HUES48 (cell line): ENCODE results near the gene AAGAB.
"Not testable (repeated sequence)": the region's sequence is repeated elsewhere in the genome, so short reads cannot be mapped to it uniquely, and the experiment has no call there.

ENCODE experiments used
- H3K27ac ChIP-seq: one replicate; pipeline ENCODE4 v1.7.0; 2013; ENCODE audit warnings: low read depth, low read length, inconsistent platforms
- H3K27me3 ChIP-seq: 2 replicates; pipeline ENCODE4 v1.6.1; 2013; ENCODE audit warnings: mild to moderate bottlenecking, low read length; ENCODE audit not compliant: control insufficient read depth, insufficient read depth
- H3K36me3 ChIP-seq: 2 replicates; pipeline ENCODE4 v1.6.1; 2013; ENCODE audit warnings: low read length; ENCODE audit not compliant: control insufficient read depth, insufficient read depth
- H3K4me1 ChIP-seq: 2 replicates; pipeline ENCODE4 v1.6.1; 2013; ENCODE audit warnings: mild to moderate bottlenecking, low read length; ENCODE audit not compliant: control insufficient read depth, insufficient read depth
- H3K4me3 ChIP-seq: 2 replicates; pipeline ENCODE4 v1.5.1; 2013; ENCODE audit warnings: mild to moderate bottlenecking, low read depth, low read length
- H3K9ac ChIP-seq: 2 replicates; pipeline ENCODE4 v1.6.1; 2013; ENCODE audit warnings: mild to moderate bottlenecking, low read depth, low read length, moderate library complexity
- H3K9me3 ChIP-seq: 2 replicates; pipeline ENCODE4 v1.6.1; 2013; ENCODE audit warnings: low read length; ENCODE audit not compliant: control insufficient read depth, insufficient read depth

AAGAB gene

DNA sequence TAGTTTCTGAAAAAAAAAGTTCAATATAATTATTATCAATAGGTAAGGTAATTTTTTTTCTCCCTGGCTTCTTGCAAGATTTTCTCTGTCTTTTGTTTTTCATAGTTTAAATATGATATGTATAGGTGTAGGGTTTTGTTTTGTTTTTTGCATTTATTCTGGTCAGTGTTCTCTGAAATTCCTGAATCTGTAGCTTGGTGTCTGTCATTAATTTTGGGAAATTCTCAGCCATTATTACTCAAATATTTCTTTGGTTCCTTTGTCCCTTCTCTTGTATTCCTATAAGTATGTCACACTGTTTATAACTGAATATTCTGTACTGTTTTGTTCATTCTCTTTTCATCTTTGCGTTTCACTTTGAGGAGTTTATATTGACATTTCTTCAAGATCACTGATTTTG is 22.2 kb upstream of the AAGAB start:
- Histone ChIP-seq H3K27ac (no peak overlapping the region), H3K9ac (no peak overlapping the region), H3K9me3 (no peaks in the 10 kb centered on the region), H3K4me1 (peaks cover 14% of the 10 kb centered on the region), H3K27me3 (no peaks in the 10 kb centered on the region), H3K36me3 (no peaks in the 10 kb centered on the region), H3K4me3 (no peak overlapping the region)

DNA sequence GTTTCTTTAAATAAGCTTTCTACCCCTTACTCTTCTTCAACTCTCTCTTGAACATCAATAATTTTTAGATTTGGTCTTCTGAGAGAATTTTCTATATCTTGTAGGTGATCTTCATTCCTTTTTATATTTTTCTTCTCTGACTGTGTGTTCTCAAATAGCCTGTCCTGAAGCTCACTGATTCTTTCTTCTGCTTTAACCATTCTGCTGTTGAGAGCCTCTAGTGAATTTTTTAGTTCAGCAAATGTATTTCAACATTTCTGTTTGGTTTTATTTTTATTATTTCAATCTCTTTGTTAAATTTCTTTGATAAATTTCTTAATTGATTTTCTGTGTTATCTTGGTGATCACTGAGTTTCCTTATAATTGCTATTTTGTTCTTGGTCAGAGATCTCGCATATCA is 19.8 kb upstream of the AAGAB start:
- no peaks in the 10 kb centered on the region for H3K9me3 ChIP-seq
- H3K27me3 ChIP-seq: no peaks in the 10 kb centered on the region
- H3K4me3 ChIP-seq: no peak overlapping the region

DNA sequence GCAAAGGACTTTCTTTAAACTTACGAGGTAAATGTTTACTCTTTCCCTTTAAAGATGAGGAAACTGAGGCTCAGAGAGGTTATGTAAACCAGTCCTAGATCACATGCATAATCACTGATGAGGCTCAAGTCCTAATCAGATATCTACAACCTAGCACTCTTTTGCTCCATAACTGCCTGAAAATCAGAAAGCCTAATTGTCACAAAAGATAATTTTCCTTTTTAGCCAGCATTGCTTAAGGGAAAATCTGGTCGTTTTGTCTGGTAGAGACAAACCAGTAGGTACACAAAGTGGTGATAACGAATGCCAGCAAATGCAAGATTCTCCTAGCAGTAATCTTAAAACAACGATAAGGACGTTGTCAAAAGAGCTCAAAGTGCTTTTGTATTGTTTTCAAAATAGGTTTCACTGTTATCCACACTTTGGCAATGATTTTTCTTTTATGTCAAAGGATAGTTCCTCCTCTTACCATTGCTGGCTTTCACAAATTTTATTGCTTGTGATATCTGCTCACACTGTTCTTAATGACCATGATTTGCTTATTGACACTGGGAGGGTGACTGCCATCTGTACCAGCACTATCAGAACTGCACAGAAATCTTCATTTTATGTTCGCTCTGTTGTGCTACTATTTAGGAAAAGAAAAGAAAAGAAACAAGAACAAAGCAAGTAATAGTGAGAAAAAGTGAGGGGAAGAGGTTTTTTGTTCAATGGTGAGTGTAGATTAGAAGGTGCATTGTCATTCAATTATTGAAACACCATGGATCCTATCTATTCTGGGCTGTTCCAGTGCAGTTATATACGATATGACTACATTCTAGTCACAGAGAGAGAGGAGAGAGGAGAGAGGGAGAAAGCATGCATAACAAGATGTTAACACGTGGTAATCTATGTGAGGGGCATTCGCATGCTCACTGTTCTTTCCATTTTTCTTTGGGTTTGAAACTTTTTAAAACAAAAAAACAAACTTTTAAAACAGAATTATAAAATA is 13.8 kb upstream of the AAGAB start:
- Histone ChIP-seq H3K36me3 (no peaks in the 10 kb centered on the region), H3K27ac (peak overlapping the region; percentile 30), H3K9me3 (no peaks in the 10 kb centered on the region), H3K4me1 (peaks cover 24% of the 10 kb centered on the region), H3K9ac (no peak overlapping the region), H3K27me3 (no peaks in the 10 kb centered on the region), H3K4me3 (no peak overlapping the region)

More for the DNA sequence above, 19.8 kb upstream of the AAGAB start:
- H3K9ac ChIP-seq: no peak overlapping the region
- no peak overlapping the region for H3K27ac ChIP-seq
- peaks cover 2% of the 10 kb centered on the region for H3K4me1 ChIP-seq
- no peaks in the 10 kb centered on the region for H3K36me3 ChIP-seq

DNA sequence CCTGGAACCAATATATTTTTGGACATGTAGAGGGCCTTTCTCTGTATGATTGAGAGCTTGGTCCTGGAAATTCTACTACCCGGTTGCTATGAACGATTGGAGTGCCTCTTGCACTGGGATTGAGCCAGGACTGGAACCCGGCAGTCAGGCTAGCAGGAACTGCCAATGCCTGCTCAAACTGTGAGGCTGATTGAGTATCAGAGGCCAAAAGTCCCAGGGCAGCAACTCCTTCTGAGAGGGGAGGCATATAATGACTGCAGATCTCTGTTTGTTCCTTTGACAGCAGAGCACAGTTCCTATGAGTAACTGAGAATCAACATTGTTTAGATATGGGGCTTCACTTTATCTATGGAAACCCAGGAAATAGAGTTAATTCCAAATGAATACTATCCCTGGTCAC is 13.0 kb upstream of the AAGAB start:
- Histone ChIP-seq H3K36me3 (no peaks in the 10 kb centered on the region), H3K4me1 (peaks cover 24% of the 10 kb centered on the region), H3K4me3 (no peak overlapping the region), H3K27me3 (no peaks in the 10 kb centered on the region), H3K9ac (no peak overlapping the region), H3K9me3 (no peaks in the 10 kb centered on the region), H3K27ac (peak overlapping the region; percentile 43)

DNA sequence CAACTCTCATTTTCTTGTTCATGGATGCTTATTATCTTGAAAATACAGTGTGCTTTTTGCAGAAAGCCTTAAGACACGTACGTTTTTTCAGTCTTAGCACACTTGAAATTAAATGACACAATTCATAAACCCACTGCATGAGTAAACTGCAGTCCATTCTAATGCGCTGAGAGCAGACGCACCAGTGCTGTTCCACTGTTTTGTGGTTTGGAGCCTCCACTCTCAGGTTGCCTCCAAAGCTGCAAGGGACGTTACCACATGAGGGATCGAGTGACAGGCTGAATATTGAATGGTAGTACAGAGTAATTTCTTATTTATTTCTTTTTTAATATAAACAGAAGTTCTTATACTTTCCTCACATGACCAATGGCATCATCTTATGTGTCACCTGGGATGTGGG is 12.4 kb upstream of the AAGAB start:
- no peaks in the 10 kb centered on the region for H3K27me3 ChIP-seq
- peak overlapping the region; percentile 43 for H3K27ac ChIP-seq
- H3K4me3 ChIP-seq: no peak overlapping the region
- peaks cover 24% of the 10 kb centered on the region for H3K4me1 ChIP-seq
- no peak overlapping the region for H3K9ac ChIP-seq
- no peaks in the 10 kb centered on the region for H3K9me3 ChIP-seq
- H3K36me3 ChIP-seq: no peaks in the 10 kb centered on the region

DNA sequence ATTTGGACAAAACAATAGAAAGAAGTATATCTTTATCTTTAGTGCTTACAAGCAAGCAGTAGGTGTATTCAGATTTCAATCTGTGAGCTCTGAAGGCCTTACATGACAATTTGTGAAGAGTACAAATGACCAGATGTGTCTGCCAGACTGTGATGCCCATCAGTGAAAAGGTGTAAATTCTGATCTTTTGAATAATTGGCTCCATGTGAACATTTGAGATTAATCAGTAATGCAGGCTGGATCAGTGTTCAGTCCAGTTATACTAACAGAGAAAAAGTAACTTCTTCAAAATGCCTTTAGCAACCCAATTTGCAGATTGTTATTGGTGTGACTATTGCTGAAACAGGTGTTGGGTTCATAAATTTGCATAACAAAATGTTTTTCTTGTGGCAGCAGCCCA is 5.3 kb upstream of the AAGAB start:
- Histone ChIP-seq H3K4me3 (no peak overlapping the region), H3K9me3 (no peaks in the 10 kb centered on the region), H3K9ac (no peak overlapping the region), H3K4me1 (peaks cover 5% of the 10 kb centered on the region; the same call in 1 of the 2 replicates), H3K27me3 (no peaks in the 10 kb centered on the region), H3K27ac (no peak overlapping the region), H3K36me3 (no peaks in the 10 kb centered on the region)

DNA sequence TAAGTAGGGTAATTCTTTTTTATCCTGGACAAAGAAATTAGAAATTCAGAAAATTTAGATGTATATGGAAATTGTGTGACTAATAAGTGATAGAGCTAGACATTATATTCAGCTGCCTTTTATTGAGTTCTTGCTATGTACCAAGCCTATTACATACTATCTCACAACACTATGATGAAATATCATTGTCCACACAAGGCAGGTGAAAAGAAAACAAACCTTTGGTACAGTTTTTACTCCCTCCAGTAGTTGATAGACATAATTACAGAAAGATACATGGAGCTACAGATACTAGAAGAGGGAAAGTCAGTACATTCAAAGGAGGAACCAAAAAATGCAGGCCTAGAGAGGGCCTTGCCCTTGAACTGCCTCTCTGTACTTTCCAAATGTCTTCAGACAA is 4.9 kb upstream of the AAGAB start:
- Histone ChIP-seq H3K27me3 (no peaks in the 10 kb centered on the region), H3K9ac (no peak overlapping the region), H3K9me3 (no peaks in the 10 kb centered on the region), H3K36me3 (no peaks in the 10 kb centered on the region), H3K4me1 (peaks cover 5% of the 10 kb centered on the region; the same call in 1 of the 2 replicates), H3K4me3 (no peak overlapping the region), H3K27ac (no peak overlapping the region)

DNA sequence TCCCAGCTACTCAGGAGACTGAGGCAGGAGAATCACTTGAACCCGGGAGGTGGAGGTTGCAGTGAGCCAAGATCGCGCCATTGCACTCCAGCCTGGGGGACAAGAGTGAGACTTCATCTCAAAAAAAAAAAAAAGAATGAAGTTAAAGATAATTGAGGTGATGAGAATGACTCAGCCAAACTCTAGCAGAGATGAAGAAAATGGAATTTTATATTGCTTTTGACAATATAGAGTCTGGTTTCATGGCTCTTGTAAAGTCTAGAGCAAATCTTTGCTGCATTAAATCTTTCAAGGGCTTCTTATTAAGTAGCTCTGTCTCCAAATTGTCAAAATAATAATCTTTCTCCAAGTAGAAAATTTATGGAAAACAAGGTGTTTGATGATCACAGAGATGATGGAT is 4.0 kb upstream of the AAGAB start:
- H3K27me3 ChIP-seq, H3K36me3 ChIP-seq, H3K27ac ChIP-seq, H3K9ac ChIP-seq, H3K9me3 ChIP-seq, H3K4me1 ChIP-seq, H3K4me3 ChIP-seq: not testable (repeated sequence)

DNA sequence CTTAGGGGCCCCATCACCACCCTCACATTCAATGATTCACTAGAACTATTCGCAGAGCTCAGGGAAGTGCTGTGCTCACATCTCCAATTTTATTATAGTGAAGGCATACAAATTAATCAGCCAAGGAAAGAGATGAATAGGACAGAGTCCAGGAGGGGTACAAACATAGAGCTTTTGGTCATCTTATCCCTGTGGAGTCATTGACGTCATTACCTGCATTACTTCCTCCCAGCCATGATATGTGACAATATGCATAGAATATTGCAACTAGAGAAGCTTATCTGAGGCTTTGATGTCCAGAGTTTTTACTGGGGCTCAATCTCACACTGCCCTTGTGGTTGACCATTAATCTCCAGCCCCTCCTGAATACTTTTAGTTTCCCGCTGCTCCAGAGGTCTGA is 1.6 kb upstream of the AAGAB start:
- Histone ChIP-seq H3K36me3 (no peaks in the 10 kb centered on the region), H3K27ac (no peak overlapping the region), H3K9me3 (no peaks in the 10 kb centered on the region), H3K27me3 (no peaks in the 10 kb centered on the region), H3K4me3 (no peak overlapping the region), H3K4me1 (peaks cover 5% of the 10 kb centered on the region; the same call in 1 of the 2 replicates), H3K9ac (no peak overlapping the region)

DNA sequence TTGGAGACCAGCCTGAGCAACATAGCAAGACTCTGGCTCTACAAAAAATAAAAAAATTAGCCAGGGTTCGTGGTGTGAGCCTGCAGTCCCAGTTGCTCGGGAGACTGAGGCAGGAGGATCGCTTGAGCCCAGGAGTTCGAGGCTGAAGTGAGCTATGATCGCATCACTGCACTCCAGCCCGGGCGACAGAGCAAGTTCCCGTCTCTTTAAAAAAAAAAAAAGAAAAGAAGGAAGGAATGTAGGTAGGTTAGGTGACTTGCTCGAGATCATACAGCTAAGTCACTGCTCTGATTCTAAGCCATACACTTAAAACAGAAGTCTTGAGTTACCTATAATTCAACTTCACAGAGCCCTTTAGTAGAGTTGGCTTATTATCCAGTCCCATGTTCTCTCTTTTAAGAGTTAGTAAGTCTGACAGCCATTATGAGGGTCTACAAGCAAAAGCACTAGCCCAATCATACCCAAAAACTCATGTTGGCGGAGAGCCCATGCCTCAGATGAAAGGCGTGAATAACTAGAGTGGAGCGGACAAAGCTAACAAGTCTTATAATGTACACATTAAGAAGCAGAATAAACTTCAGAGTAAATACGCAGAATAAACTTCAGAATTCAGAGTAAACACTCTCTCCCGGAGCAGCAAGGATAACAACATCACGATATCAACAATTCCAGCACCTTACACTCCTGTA is 768 bp downstream of the AAGAB start:
- Histone ChIP-seq H3K27me3 (no peaks in the 10 kb centered on the region), H3K9me3 (no peaks in the 10 kb centered on the region), H3K4me3 (peak overlapping the region; percentile 88), H3K27ac (peak overlapping the region; percentile 73), H3K9ac (peak overlapping the region; percentile 79), H3K4me1 (no peaks in the 10 kb centered on the region), H3K36me3 (no peaks in the 10 kb centered on the region)

DNA sequence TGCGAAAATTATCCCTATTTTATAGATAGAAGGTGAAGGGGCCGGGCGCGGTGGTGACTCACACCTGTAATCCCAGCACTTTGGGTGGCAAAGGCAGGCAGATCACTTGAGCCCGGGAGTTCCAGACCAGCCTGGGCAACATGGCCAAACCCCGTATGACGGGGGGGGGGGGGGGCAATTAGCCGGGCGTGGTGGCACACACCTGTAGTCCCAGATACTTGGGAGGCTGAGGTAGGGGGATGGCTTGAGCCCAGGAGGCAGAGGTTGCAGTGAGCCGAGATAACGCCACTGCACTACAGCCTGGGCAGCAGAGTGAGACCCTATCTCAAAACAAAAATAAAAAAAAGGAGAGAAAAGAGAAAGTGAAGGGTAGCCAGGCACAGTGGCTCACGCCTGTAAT is 1.4 kb downstream of the AAGAB start:
- H3K4me1 ChIP-seq: no peaks in the 10 kb centered on the region
- no peaks in the 10 kb centered on the region for H3K9me3 ChIP-seq
- peak overlapping the region; percentile 88 for H3K4me3 ChIP-seq
- H3K27ac ChIP-seq: no peak overlapping the region
- H3K9ac ChIP-seq: no peak overlapping the region
- no peaks in the 10 kb centered on the region for H3K27me3 ChIP-seq
- H3K36me3 ChIP-seq: no peaks in the 10 kb centered on the region
